ENCODE results near the gene BSN.

The BSN gene

GRCh38 chr3:49719214-49719884, 165.1 kb downstream of the BSN start, which contains the start of gene AMIGO3:
Gene AMIGO3, minus strand, starts transcription at chr3:49719684. Its CDS starts 219 bp downstream, at chr3:49719465.
- peak; percentile 96 for DNase-seq
